Measurements from ENCODE around the gene IL23R. TPM values are rescaled to one million over a fixed set of nuclear protein-coding genes. Genes with fewer than 3 reads are reported as not detected.

The IL23R gene
- total RNA-seq, 1 experiment from 2014 or later, result not detected

DNA sequence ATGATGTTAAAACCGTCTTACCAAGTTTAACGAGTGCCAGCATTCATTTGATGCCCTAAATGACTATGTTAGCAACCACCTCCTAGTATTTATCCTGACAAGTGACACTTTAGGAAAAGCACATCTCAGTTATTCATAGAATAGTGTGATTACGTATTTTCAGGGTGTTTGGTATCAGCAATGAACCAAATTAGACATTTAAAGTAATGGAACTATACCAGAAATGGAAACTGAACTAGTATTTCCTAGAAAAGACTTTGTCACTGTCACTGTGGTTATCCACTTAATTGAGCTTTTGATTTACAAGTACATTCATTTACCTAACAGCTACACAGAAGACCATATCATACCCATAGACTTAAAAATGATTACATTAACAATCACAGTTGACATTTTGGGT lies 137.8 kb downstream of the IL23R start:
- no peak for DNase-seq (ENCODE audit: low read depth)

DNA sequence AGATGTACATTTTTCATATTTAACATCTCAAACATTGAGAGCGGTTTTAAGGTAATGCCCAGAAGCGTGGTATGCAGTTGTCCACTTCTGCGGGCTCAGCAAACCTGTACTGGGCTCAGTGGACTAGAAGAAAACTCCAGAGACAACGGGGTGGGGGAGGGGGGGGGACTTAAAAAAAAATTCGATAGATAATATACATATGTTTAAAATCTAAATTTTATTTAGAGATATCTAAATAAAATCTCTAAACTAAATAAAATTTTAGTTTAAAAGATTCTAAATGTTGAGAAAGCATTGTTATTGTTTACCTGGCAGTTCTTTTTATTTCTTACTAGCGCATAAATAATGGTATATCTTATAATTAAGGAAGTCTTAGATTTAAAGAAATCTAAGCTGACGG lies 140.3 kb downstream of the IL23R start:
- no peak for DNase-seq (ENCODE audit: low read depth)

DNA sequence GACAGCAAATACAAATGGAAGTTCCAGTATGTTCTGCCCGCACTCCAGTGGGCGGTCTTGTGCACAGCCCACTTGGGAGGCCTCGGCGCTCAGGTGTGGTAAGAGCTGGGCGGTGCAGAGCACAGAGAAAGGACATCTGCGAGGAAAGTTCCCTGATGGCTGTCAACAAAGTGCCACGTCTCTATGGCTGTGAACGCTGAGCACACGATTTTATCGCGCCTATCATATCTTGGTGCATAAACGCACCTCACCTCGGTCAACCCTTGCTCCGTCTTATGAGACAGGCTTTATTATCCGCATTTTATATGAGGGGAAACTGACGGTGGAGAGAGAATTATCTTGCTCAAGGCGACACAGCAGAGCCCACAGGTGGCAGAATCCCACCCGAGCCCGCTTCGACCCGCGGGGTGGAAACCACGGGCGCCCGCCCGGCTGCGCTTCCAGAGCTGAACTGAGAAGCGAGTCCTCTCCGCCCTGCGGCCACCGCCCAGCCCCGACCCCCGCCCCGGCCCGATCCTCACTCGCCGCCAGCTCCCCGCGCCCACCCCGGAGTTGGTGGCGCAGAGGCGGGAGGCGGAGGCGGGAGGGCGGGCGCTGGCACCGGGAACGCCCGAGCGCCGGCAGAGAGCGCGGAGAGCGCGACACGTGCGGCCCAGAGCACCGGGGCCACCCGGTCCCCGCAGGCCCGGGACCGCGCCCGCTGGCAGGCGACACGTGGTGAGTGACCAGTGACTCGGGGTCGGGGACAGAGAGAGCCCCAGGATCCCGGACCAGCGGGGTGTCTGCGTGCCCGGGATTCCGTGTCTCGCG lies 141.2 kb downstream of the IL23R start, which contains the start of gene IL12RB2:
IL12RB2 (plus strand) TSS at position 623 of the 810 bp plus-strand sequence. CDS start 12,496 bp downstream, outside the sequence.
- no peak for DNase-seq (ENCODE audit: low read depth)

DNA sequence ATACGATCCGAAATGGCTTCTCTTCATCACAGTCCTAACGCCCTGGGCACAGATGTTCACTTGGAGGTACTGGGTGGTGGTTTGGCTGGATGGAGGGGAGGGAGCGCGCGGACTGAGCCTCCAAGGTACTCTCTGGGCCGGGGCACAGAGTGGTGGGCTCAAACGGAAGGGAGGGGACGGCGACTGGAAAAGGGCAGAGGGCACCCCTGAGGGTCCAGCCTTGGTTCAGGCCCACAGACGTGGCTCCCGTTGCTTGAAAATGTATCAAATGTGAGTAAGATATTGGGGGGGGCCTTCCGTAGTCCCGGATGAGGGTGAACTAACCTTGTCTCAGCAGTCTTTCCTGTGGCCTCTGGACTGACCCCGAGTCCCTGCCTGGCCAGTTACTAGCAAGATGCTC lies 141.9 kb downstream of the IL23R start:
- DNase-seq (ENCODE audit: low read depth), result no peak

Other genes starting within 250 kb of the IL23R start
- 4.7 and 6.6 TPM in 2 replicates for gene DNAI4, start 241.6 kb upstream of the IL23R start, total RNA-seq (2014; rRNA removed; shearing (Covaris generic))
- 31.7 and 41.2 TPM in 2 replicates for gene MIER1, start 241.5 kb upstream of the IL23R start, total RNA-seq (2014; rRNA removed; shearing (Covaris generic))
- 12.8 and 12.9 TPM in 2 replicates for gene SLC35D1, start 112.3 kb upstream of the IL23R start, total RNA-seq (2014; rRNA removed; shearing (Covaris generic))
- not detected in 2 replicates for gene C1orf141, start 31.5 kb upstream of the IL23R start, total RNA-seq (2014; rRNA removed; shearing (Covaris generic))
- gene IL12RB2, start 141.4 kb downstream of the IL23R start, total RNA-seq (2014; rRNA removed; shearing (Covaris generic)), result 0.10 TPM in 1 of 2 replicates, not detected in the other